SU-DHL-6 (cell line): ENCODE results near the gene DHRS13.

Source experiments
- H2AFZ ChIP-seq: fragments of 200-600 bp; sonication (generic); 2 replicates; pipeline ENCODE4 v1.6.1; 2014; ENCODE audit warnings: low read depth, mild to moderate bottlenecking, moderate library complexity, mixed read lengths, antibody characterized with exemption, low read length; ENCODE audit not compliant: severe bottlenecking
- H3F3A ChIP-seq: fragments of 200-600 bp; shearing (Covaris generic); 2 replicates; pipeline ENCODE4 v1.6.0; 2016; ENCODE audit warnings: antibody characterized with exemption, mild to moderate bottlenecking; ENCODE audit not compliant: insufficient read depth
- H3K27ac ChIP-seq: fragments of 200-600 bp; sonication (generic); 2 replicates; pipeline ENCODE4 v1.5.1; 2016; ENCODE audit warnings: low read depth, mild to moderate bottlenecking, low read length, moderate library complexity, mixed read lengths
- H3K27me3 ChIP-seq: fragments of 200-600 bp; sonication (generic), shearing (Covaris generic); 2 replicates; pipeline ENCODE4 v1.6.0; 2014; ENCODE audit warnings: mild to moderate bottlenecking, low read length
- H3K36me3 ChIP-seq: fragments of 200-600 bp; sonication (generic); 2 replicates; pipeline ENCODE4 v1.6.1; 2014; ENCODE audit warnings: mild to moderate bottlenecking, low read length, mixed read lengths
- H3K4me2 ChIP-seq: fragments of 300-600, 200-600 bp; shearing (Covaris generic), sonication (generic); 2 replicates; pipeline ENCODE4 v1.6.0; 2014; ENCODE audit warnings: low read length, low read depth, mild to moderate bottlenecking; ENCODE audit not compliant: poor library complexity, severe bottlenecking
- H3K4me3 ChIP-seq: fragments of 200-600 bp; sonication (generic); 2 replicates; pipeline ENCODE4 v1.5.1; 2014; ENCODE audit warnings: antibody characterized with exemption, low read length, mild to moderate bottlenecking, mixed read lengths; ENCODE audit not compliant: insufficient read depth, poor library complexity, severe bottlenecking
- H3K79me2 ChIP-seq: fragments of 200-600 bp; sonication (generic); 2 replicates; pipeline ENCODE4 v1.6.1; 2014; ENCODE audit warnings: mild to moderate bottlenecking, low read length, moderate library complexity; ENCODE audit not compliant: insufficient read depth
- H3K9ac ChIP-seq: fragments of 200-600 bp; sonication (generic); 2 replicates; pipeline ENCODE4 v1.7.0; 2014; ENCODE audit warnings: mild to moderate bottlenecking, low read length
- H3K9me2 ChIP-seq: fragments of 200-600 bp; sonication (generic); replicated peaks from 2 replicates; pipeline ENCODE4 v1.6.1; 2014; ENCODE audit warnings: low read length; ENCODE audit not compliant: insufficient read depth
- H3K9me3 ChIP-seq: fragments of 200-600 bp; sonication (generic); 2 replicates; pipeline ENCODE4 v1.6.1; 2014; ENCODE audit warnings: low read length, mixed read lengths; ENCODE audit not compliant: insufficient read depth
- H4K20me1 ChIP-seq: fragments of 200-600 bp; sonication (generic); 2 replicates; pipeline ENCODE4 v1.6.1; 2014; ENCODE audit warnings: low read depth, mild to moderate bottlenecking, antibody characterized with exemption, low read length, moderate library complexity, mixed read lengths
- CTCF ChIP-seq: fragments of 200-600 bp; sonication (generic); IDR thresholded peaks from one replicate; pipeline ENCODE4 v1.5.1; 2017; ENCODE audit warnings: antibody characterized with exemption, mild to moderate bottlenecking, low read length, moderate library complexity; ENCODE audit not compliant: insufficient read depth, poor library complexity, severe bottlenecking
- EZH2phosphoT487 ChIP-seq: fragments of 200-600 bp; sonication (generic), shearing (Covaris generic); conservative IDR thresholded peaks from 2 replicates; pipeline ENCODE4 v1.6.1; 2018; ENCODE audit warnings: mild to moderate bottlenecking, antibody characterized with exemption, low read length, moderate library complexity, mixed read lengths

The DHRS13 gene

GRCh38 chr17:28898527-28898955, 4.3 kb downstream of the DHRS13 start:
- Histone ChIP-seq H3K9ac (no peak overlapping the region), H2AFZ (no peak overlapping the region), H3K4me2 (no peak overlapping the region), H3K79me2 (peaks cover 42% of the 10 kb centered on the region), H3K9me3 (no peaks in the 10 kb centered on the region), H3K9me2 (no peaks in the 10 kb centered on the region), H3K36me3 (no peaks in the 10 kb centered on the region), H4K20me1 (no peaks in the 10 kb centered on the region), H3F3A (peaks cover 27% of the 10 kb centered on the region), H3K27ac (no peak overlapping the region), H3K27me3 (no peaks in the 10 kb centered on the region), H3K4me3 (no peak overlapping the region)
- TF ChIP-seq EZH2phosphoT487 (no peak), CTCF (no peak)

- H3K9me2 ChIP-seq: no peaks in the 10 kb centered on the region
- H3K4me3 ChIP-seq: peak overlapping the region; percentile 89
- TF ChIP-seq EZH2phosphoT487: no peak
- no peak for TF ChIP-seq CTCF
- H3K9me3 ChIP-seq: no peaks in the 10 kb centered on the region
- no peaks in the 10 kb centered on the region for H3K36me3 ChIP-seq
- no peaks in the 10 kb centered on the region for H4K20me1 ChIP-seq
- peak overlapping the region; percentile 52 for H2AFZ ChIP-seq
- peak overlapping the region; percentile 74 for H3K27ac ChIP-seq
- peaks cover 27% of the 10 kb centered on the region for H3F3A ChIP-seq
- H3K4me2 ChIP-seq: peak overlapping the region; percentile 83
- H3K9ac ChIP-seq: peak overlapping the region; percentile 89
- H3K27me3 ChIP-seq: no peaks in the 10 kb centered on the region
- peaks cover 42% of the 10 kb centered on the region for H3K79me2 ChIP-seq
Measured at GRCh38 chr17:28897769-28898526, 4.9 kb downstream of the DHRS13 start.

GRCh38 chr17:28896884-28897768, 5.8 kb downstream of the DHRS13 start, which contains the start of gene FLOT2:
FLOT2 (minus strand) TSS chr17:28897733; CDS start chr17:28897574, 159 bp downstream.
- Histone ChIP-seq H3K9me2 (no peaks in the 10 kb centered on the region), H3K4me3 (peak within 1 kb of the TSS; percentile 89), H3K9ac (peak within 1 kb of the TSS; percentile 89), H3K36me3 (no peaks in the 10 kb centered on the region), H3K9me3 (no peaks in the 10 kb centered on the region), H4K20me1 (no peaks in the 10 kb centered on the region), H3K27me3 (no peaks in the 10 kb centered on the region), H3F3A (peaks cover 27% of the 10 kb centered on the region), H3K27ac (peak within 1 kb of the TSS; percentile 74), H3K4me2 (peak within 1 kb of the TSS; percentile 83), H3K79me2 (peaks cover 39% of the 10 kb centered on the region), H2AFZ (peak within 1 kb of the TSS; percentile 52)
- no peak for TF ChIP-seq CTCF
- TF ChIP-seq EZH2phosphoT487: no peak
